PFSK-1 (cell line): ENCODE data around the gene DLGAP1.

Experiments
- POLR2AphosphoS5 ChIP-seq: IDR thresholded peaks from 2 replicates; pipeline ENCODE4 v1.6.1; 2012; ENCODE audit warnings: low read depth, mild to moderate bottlenecking, control low read depth, low read length, moderate library complexity
- SIN3A ChIP-seq: IDR thresholded peaks from 2 replicates; pipeline ENCODE4 v1.6.1; 2012; ENCODE audit warnings: mild to moderate bottlenecking, low read length, moderate library complexity, borderline replicate concordance; ENCODE audit not compliant: insufficient read depth
- TAF1 ChIP-seq: IDR thresholded peaks from 2 replicates; pipeline ENCODE4 v1.6.1; 2012; ENCODE audit warnings: low read length, control low read depth, borderline replicate concordance; ENCODE audit not compliant: insufficient read depth

- TF ChIP-seq SIN3A (no peak), POLR2AphosphoS5 (no peak), TAF1 (no peak)
These were observed 864.9 kb downstream of the DLGAP1 start for GRCh38 chr18:3590096-3590630.
